Natural killer cell (primary cell): ENCODE measurements around the gene CTPS1. TPM values are rescaled to one million over a fixed set of nuclear protein-coding genes. Genes with fewer than 3 reads are reported as not detected.

Experiments used
- ATAC-seq, 3 donors: fragments of 150-1000 bp in 2 of 3; fragments of 200-7000 bp in 1 of 3; cut with Tn5 transposase; 1 replicate in 1 of 3; 2 replicates in 2 of 3; pipeline ENCODE4 v1.10.0; 2021; ENCODE audit warnings: mild to moderate bottlenecking in 2 of 3, moderate library complexity in 2 of 3
- DNase-seq, 2 donors: peaks; one replicate each; pipeline versions ENCODE4 v3.0.0 to v3.0.0-alpha.2; 2013 to 2021; ENCODE audit warnings: mixed read lengths in 1 of 2
- H3K27ac ChIP-seq: one replicate; pipeline ENCODE4 v1.5.1; 2013; ENCODE audit warnings: mild to moderate bottlenecking, low read length
- H3K27me3 ChIP-seq: one replicate; pipeline ENCODE4 v1.6.1; 2013; ENCODE audit warnings: low read length; ENCODE audit not compliant: control insufficient read depth, insufficient read depth
- H3K36me3 ChIP-seq: one replicate; pipeline ENCODE4 v1.6.1; 2013; ENCODE audit warnings: low read length; ENCODE audit not compliant: control insufficient read depth, insufficient read depth
- H3K4me1 ChIP-seq: one replicate; pipeline ENCODE4 v1.6.1; 2013; ENCODE audit warnings: low read length; ENCODE audit not compliant: control insufficient read depth, insufficient read depth
- H3K4me3 ChIP-seq: one replicate; pipeline ENCODE4 v1.5.1; 2013; ENCODE audit warnings: low read length
- H3K9me3 ChIP-seq: one replicate; pipeline ENCODE4 v1.6.1; 2013; ENCODE audit warnings: low read length; ENCODE audit not compliant: control insufficient read depth, insufficient read depth
- H3K27ac Mint-ChIP-seq, 2 donors: one replicate each; pipeline ENCODE4 v1.8.0; 2022; ENCODE audit warnings: mild to moderate bottlenecking in 2 of 2, mixed read lengths in 2 of 2, moderate library complexity in 1 of 2
- H3K27me3 Mint-ChIP-seq, 2 donors: one replicate each; pipeline ENCODE4 v1.8.0; 2022; ENCODE audit warnings: low read depth in 2 of 2, mixed read lengths in 2 of 2
- H3K36me3 Mint-ChIP-seq: one replicate; pipeline ENCODE4 v1.8.0; 2022; ENCODE audit warnings: mixed read lengths
- H3K4me1 Mint-ChIP-seq, 2 donors: one replicate each; pipeline ENCODE4 v1.8.0; 2022; ENCODE audit warnings: mixed read lengths in 2 of 2
- H3K4me3 Mint-ChIP-seq: one replicate; pipeline ENCODE4 v1.8.0; 2022; ENCODE audit warnings: mild to moderate bottlenecking, moderate library complexity, mixed read lengths
- H3K9me3 Mint-ChIP-seq, 2 donors: one replicate each; pipeline ENCODE4 v1.8.0; 2022; ENCODE audit warnings: mixed read lengths in 2 of 2
- CTCF ChIP-seq: fragments of 200-600 bp; IDR thresholded peaks from one replicate; pipeline ENCODE4 v1.8.0; 2022; ENCODE audit warnings: antibody characterized with exemption
- WGBS: methylation state at CpG from one replicate; pipeline ENCODE4 v1.1.7; 2013; ENCODE audit warnings: missing lambda C conversion rate; ENCODE audit not compliant: insufficient coverage; 5-methylcytosine and 5-hydroxymethylcytosine counted together
- intact Hi-C: fragments of 100-400 bp; cut with micrococcal nuclease; formaldehyde crosslinking; loops from one replicate; pipeline ENCODE4 v1.14.2; 2022
- total RNA-seq, 4 donors: library from RNA; stranded (reverse); fragments of 120-200 nt in 1 of 4; gene quantifications; one replicate each; pipeline versions ENCODE4 v1.2.3 to v1.2.4, GENCODE V29; 2013 to 2022

The CTPS1 gene
- total RNA-seq, 3 donors from 2014 or later (not counting 1 experiment from before 2014, with no cell fraction given): 90.5 to 128 (median 99.0) TPM

DNA sequence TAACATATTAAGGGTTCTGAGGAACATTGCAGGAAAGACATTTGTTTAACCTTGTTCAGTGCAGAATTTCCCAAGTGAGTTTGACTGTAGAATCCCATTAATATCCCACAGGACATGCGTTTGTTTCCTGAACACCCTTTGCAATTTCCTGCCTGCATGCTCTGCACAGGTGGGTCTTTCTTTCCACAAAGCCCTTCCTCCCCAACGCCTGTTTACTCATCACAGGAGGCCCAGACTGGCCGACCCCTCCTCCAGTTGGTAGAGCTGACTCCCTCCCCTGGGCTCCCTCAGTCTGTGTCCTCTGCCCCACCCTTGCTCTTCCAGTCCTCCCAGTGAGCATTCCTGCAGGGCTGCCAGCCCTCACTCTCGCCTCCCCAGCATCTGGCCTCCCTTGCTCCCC lies 47.5 kb upstream of the CTPS1 start:
- Histone ChIP-seq H3K4me3 (no peak overlapping the region), H3K36me3 (no peaks in the 10 kb centered on the region), H3K27ac (no peak overlapping the region), H3K9me3 (no peaks in the 10 kb centered on the region), H3K27me3 (no peaks in the 10 kb centered on the region), H3K4me1 (no peaks in the 10 kb centered on the region)
- intact Hi-C loops: no loop called here
- no peaks in the 10 kb centered on the region for H3K36me3 Mint-ChIP-seq
- peaks cover 8 to 14% of the 10 kb centered on the region in 2 donors for H3K27me3 Mint-ChIP-seq
- WGBS: 56% methylated on average over 4 of the region's 4 CpGs
- H3K27ac Mint-ChIP-seq: no peak overlapping the region
- ATAC-seq (no peak), DNase-seq (no peak)
- H3K9me3 Mint-ChIP-seq: no peaks in the 10 kb centered on the region
- H3K4me1 Mint-ChIP-seq: no peaks in the 10 kb centered on the region
- H3K4me3 Mint-ChIP-seq: no peak overlapping the region
- TF ChIP-seq CTCF: no peak

GRCh38 chr1:40936931-40937339 lies 42.6 kb upstream of the CTPS1 start:
- no peaks in the 10 kb centered on the region for H3K4me1 Mint-ChIP-seq
- ATAC-seq (no peak), DNase-seq (no peak)
- H3K36me3 Mint-ChIP-seq: no peaks in the 10 kb centered on the region
- 82% methylated on average over 4 of the region's 5 CpGs for WGBS
- H3K9me3 ChIP-seq: no peaks in the 10 kb centered on the region
- H3K27me3 Mint-ChIP-seq: peaks cover 8 to 10% of the 10 kb centered on the region in 2 donors
- TF ChIP-seq CTCF: no peak
- no peak overlapping the region for H3K27ac Mint-ChIP-seq
- no peak overlapping the region for H3K4me3 ChIP-seq
- no peaks in the 10 kb centered on the region for H3K9me3 Mint-ChIP-seq
- H3K4me1 ChIP-seq: no peaks in the 10 kb centered on the region
- intact Hi-C loops: no loop called here
- no peak overlapping the region for H3K27ac ChIP-seq
- H3K27me3 ChIP-seq: no peaks in the 10 kb centered on the region
- H3K4me3 Mint-ChIP-seq: no peak overlapping the region
- no peaks in the 10 kb centered on the region for H3K36me3 ChIP-seq

- no peak for DNase-seq
- Mint-ChIP-seq H3K27ac (no peak overlapping the region), H3K4me3 (no peak overlapping the region), H3K36me3 (no peaks in the 10 kb centered on the region), H3K27me3 (peaks cover 4% of the 10 kb centered on the region in 2 donors), H3K9me3 (no peaks in the 10 kb centered on the region), H3K4me1 (no peaks in the 10 kb centered on the region)
- H3K9me3 ChIP-seq: no peaks in the 10 kb centered on the region
- H3K27ac ChIP-seq: no peak overlapping the region
- H3K4me3 ChIP-seq: no peak overlapping the region
- no peaks in the 10 kb centered on the region for H3K4me1 ChIP-seq
- no peaks in the 10 kb centered on the region for H3K36me3 ChIP-seq
- intact Hi-C loops: no loop called here
- 96% methylated on average over 6 of the region's 6 CpGs for WGBS
- no peaks in the 10 kb centered on the region for H3K27me3 ChIP-seq
- ATAC-seq: no peak
- TF ChIP-seq CTCF: no peak
Measured at GRCh38 chr1:40938393-40938792, 41.1 kb upstream of the CTPS1 start.

- H3K27ac ChIP-seq: no peak overlapping the region
- WGBS: 85% methylated on average over 12 of the region's 12 CpGs
- intact Hi-C loops: no loop called here
- TF ChIP-seq CTCF: no peak
- no peak overlapping the region for H3K27ac Mint-ChIP-seq
- no peak overlapping the region for H3K4me3 Mint-ChIP-seq
- H3K4me1 ChIP-seq: no peaks in the 10 kb centered on the region
- H3K4me1 Mint-ChIP-seq: no peaks in the 10 kb centered on the region
- no peaks in the 10 kb centered on the region for H3K9me3 Mint-ChIP-seq
- H3K36me3 ChIP-seq: no peaks in the 10 kb centered on the region
- H3K4me3 ChIP-seq: no peak overlapping the region
- DNase-seq: no peak
- no peaks in the 10 kb centered on the region for H3K9me3 ChIP-seq
- peaks cover 5 to 8% of the 10 kb centered on the region in 2 donors for H3K27me3 Mint-ChIP-seq
- H3K27me3 ChIP-seq: no peaks in the 10 kb centered on the region
- no peak for ATAC-seq
- H3K36me3 Mint-ChIP-seq: no peaks in the 10 kb centered on the region
Measured at GRCh38 chr1:40939320-40940059, 40.0 kb upstream of the CTPS1 start.
